HG03439 (cell line): ENCODE results near the gene DNAJC1.
"Not testable (repeated sequence)": the region's sequence is repeated elsewhere in the genome, so short reads cannot be mapped to it uniquely, and the experiment has no call there.

ENCODE experiments used
- ATAC-seq: cut with Tn5 transposase; IDR thresholded peaks from one replicate; pipeline ENCODE4 v1.9.1; 2021; ENCODE audit warnings: mild to moderate bottlenecking, moderate library complexity; ENCODE audit not compliant: unreplicated experiment

DNAJC1 gene, protein sequence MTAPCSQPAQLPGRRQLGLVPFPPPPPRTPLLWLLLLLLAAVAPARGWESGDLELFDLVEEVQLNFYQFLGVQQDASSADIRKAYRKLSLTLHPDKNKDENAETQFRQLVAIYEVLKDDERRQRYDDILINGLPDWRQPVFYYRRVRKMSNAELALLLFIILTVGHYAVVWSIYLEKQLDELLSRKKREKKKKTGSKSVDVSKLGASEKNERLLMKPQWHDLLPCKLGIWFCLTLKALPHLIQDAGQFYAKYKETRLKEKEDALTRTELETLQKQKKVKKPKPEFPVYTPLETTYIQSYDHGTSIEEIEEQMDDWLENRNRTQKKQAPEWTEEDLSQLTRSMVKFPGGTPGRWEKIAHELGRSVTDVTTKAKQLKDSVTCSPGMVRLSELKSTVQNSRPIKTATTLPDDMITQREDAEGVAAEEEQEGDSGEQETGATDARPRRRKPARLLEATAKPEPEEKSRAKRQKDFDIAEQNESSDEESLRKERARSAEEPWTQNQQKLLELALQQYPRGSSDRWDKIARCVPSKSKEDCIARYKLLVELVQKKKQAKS

DNA sequence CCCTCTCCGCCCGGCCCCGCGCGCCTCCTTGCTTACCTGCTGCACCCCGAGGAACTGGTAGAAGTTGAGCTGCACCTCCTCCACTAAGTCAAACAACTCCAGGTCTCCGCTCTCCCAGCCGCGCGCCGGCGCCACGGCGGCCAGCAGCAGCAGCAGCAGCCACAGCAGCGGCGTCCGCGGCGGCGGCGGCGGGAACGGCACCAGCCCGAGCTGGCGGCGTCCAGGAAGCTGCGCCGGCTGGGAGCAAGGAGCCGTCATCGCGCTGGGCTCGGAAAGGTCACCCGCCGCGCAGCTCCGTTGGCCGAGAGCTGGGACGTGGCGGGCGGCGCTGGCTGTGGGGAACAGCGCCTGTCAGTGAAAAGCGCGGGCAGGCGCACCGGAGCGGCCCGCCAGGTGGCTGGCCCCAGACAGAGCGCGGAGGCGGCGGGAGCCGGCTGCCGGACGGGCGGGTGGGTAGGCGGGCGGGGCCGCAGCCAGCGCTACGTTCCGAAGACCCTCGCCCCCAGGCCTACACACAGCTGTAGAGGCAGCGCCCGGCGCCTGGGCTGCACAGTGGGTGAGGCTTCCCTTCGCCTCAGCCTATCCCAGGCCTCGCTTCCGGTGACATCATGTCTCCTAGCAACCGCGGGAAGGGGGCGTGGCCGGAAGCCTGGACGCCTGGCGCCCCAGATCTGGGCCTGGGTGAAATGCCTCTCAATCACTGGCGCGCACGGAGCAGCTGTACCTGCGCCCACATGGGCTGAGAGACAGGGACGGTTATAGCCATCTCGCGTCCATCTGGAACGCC, at the start of gene DNAJC1:
Gene DNAJC1, minus strand, starts transcription at position 554 of the 787 bp plus-strand sequence. Its CDS starts 296 bp downstream, at position 258.
- peak; percentile 95 for ATAC-seq

- ATAC-seq, result no peak
Measured at GRCh38 chr10:22053048-22053447, 49.5 kb upstream of the DNAJC1 start.

GRCh38 chr10:22049635-22050034, 46.1 kb upstream of the DNAJC1 start:
- no peak for ATAC-seq

- no peak for ATAC-seq
Measured at GRCh38 chr10:22047812-22048211, 44.3 kb upstream of the DNAJC1 start.

DNA sequence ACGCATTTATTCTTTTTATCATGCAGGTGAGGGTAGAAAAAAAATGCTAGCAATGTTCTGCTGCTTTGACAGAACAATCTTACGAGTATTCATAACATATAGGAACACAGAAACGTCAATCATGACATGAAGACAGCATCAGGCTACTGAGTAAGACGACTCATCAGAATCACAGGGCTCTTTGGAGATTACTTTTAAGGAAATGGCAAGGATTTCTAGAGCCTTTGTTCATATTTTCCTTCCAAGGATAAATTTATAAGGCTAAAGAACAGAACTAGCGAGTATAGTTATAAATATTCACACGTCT, 39.8 kb upstream of the DNAJC1 start:
- ATAC-seq, result no peak

- ATAC-seq, result no peak
Measured at GRCh38 chr10:22042557-22043326, 39.2 kb upstream of the DNAJC1 start.

- no peak for ATAC-seq
Measured at GRCh38 chr10:22034333-22034732, 30.8 kb upstream of the DNAJC1 start.

GRCh38 chr10:22032268-22032667, 28.7 kb upstream of the DNAJC1 start:
- ATAC-seq, result not testable (repeated sequence)

DNA sequence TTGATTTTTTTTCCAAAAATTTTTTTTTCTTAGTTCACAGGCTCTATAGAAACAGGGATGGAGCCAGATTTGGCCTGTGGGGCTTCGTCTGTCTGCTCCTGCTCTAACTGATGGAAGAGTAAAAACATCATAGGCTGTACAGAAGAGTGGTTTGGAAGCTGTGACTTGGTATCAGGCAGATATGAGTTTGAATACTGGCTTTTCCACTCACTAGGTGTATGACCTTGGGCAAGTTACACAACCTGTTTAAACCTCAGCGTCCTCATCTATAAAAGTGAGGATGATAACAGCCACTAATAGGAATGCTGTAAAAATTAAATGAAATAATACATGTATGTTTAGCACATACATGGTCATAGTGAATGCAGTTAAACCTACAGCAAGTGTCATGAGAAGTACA, 26.9 kb upstream of the DNAJC1 start:
- no peak for ATAC-seq

DNA sequence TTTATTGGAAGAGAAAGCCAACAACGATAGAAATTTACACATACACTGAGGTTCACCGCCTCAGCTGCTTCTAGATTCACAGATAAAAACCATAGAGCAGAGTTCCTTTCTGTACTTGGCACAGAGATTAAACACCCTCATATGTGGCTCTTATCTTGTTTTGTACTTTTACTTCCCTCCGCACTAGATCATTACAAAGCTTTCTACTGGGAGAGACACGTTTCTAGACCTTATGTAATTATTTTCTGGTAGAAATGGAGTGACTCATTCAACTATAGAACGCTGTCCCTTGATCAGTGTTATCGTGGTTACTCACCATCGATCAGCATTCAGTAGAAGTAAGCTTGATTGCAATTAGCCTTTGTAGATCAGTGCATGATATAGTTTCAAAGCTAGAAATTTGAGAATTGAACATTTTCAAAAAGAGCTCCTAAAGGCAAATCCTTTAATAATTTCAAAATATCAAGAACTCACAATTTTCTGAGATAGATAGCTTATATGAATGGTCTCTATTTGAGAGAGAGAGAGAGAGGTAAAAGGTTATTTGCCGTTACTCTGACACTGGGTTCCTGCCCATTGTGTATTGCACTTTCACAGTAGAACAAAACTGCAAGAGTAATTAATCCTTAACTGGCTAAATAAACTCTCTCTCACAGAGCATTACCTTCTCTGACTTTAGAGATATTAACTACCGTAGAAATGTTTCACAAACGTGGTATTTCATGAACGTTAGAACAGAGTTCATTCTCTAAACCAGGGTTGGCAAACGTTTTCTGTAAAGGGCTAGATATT, 26.1 kb upstream of the DNAJC1 start:
- ATAC-seq, result no peak

DNA sequence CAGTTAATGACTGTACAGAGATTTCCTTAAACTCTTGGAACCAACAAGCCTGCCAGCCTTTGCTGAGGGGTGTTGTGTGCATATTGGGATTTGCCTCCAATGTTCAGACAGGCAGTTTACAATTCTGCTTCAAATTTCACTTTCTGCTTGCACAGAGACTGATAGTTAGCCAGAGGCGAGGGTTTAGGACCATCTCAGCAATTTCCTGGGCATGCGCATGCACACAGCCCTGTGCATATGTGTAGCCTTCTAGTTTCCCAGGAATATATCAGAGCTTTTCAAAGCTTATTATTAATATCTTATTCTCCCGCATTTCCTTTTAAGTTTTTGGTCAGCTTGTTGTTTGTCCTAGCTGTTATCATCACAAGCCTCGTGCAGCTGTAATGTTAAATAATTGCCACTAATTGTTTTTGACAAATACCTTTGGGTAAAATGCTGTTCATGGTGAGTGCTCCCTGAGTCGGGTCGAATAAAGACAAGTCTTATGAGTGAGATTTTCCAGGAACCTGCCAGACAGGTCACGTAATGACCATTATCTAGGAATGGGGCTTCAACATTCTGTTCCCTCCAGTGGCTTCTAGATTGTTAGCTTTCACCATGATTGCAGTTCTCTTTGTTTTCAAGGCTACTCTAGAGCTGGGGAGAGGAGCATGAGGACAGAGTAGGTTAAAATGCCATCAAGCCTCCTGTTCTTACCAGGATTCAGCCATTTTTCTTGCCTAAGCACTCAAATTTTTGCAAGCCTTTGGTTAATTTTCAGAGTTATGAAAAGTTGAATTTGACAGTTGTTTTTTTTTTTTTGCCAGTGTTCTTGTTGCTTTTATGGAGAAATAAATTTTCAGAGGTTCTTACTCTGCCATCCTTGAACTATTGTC, 24.1 kb upstream of the DNAJC1 start:
- no peak for ATAC-seq

DNA sequence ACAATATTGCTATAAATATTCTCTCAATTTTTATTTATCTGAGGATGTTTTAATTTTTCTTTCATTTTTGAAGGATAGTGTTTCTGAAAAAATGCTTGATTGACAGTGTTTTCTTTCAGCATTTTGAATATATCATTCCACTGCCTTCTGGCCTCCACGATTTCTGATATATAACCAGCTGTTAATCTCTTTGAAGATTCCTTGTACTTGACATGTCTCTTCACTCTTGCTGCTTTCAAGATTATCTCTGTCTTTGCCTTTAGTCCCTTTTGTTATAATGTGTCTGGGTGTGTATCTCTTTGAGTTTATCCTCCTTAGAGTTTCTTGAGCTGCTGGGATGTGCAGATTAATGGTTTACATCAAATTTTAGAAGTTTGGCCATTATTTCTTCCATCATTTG, 22.8 kb upstream of the DNAJC1 start:
- ATAC-seq, result no peak

DNA sequence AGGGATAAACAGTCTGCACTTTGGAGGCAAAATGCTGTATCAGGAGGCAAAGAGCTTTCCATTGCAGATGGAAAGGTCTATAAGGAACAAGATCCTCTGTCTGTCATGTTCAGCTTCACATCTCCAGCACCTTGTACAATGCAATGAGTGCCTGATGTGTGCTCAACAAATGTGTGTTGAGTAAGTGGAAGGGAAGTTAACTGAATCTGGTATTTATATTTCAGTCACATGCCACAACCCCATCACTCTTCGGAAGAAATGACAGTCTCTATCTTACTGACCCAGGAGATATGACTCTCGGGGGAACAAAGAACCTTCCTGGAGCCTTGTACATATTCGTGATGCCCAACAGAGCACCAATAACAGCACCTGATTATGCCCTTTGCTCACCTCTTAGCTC, 20.0 kb upstream of the DNAJC1 start:
- ATAC-seq, result no peak

DNA sequence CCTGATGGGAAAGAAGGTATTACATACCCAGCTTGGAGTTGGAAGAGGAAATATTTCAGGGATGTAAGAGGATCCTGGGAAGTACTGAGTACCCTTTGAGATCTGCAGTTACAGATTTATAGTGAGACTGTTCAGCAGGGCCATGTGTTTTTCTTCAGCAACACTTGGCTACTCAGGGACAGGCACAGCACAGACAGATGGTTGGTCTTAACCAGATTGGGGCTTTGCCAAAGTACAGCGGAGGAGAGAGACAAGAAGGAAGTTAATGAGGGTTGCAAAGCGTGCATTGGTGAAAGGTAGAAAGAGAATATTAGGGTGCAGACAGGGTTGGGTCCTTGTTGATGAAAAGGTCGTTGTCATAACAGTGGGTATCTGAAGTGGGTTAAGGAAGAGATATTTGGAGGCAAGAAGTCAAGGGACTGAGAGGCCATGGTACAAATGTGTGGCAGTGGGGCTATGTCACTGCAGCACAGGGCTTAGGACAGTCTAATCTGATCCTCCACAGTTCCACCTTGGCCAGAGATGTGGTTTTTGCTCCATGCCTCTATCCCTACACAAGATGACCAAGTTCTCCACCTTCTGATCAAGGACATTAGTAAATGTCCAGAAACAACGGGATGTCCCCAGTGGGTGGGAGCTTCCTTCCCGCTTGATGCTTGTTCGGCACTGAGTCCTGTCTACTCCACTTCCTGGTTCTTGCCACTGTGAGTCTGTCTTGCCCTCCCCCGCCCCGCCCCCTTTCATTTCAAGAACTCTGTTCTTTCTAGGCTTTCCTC, 18.9 kb upstream of the DNAJC1 start:
- no peak for ATAC-seq

DNA sequence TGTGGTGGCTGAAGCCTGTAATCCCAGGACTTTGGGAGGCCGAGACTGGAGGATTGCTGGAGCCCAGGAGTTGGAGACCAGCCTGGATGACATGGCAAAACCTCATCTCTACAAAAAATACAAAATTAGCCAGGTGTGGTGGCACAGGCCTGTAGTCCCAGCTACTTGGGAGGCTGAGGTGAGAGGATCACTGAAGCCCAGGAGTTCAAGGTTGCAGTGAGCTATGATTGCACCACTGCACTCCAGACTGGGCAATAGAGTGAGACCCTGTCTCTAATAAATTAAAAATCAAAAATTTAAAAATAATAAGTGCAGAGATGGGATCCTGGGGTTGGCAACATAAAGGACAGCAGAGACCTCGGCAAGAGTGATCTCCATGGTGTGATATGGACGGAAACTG, 17.6 kb upstream of the DNAJC1 start:
- ATAC-seq, result not testable (repeated sequence)

GRCh38 chr10:22017283-22018020, 13.9 kb upstream of the DNAJC1 start:
- no peak for ATAC-seq

DNA sequence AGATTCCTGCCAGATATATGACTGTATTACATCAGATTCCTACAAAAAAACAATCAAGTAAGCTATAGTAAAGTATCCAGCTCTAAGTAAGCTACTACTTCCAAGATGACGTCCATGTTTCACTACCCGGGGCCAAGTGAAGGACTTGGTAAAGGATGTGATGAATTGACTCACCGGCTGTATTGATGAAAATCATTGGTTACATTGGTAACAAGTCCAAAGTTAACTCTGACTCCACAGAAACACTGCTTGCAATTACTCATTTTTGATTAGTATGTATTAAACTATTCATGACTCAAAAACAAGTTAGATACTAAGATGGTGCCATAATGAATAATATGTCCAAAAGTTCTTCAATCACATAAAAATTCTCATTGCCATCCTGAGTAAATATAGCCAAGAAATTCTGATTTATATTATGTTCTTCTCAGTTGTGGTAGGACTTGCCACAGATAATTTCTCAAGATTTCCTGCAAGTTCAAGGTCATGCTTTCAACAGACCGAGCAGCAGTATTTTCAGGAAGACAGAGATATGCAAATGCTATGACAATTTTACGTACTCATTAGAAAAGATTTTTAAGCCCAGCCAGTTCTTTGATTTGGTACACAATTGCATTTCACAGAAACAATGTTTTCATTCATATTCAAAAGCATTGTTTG, 12.6 kb upstream of the DNAJC1 start:
- ATAC-seq, result no peak
